Sigmoid colon (tissue), 4 donors: Measurements from ENCODE around the gene ZCCHC14.
"Not testable (repeated sequence)": the region's sequence is repeated elsewhere in the genome, so short reads cannot be mapped to it uniquely, and the experiment has no call there.

ENCODE experiments used
- CTCF ChIP-seq, 4 experiments: fragments of 450-650 bp in 3 of 4; fragments of 200-600 bp in 1 of 4; IDR thresholded peaks; one replicate each; pipeline ENCODE4 v1.5.1; 2016 to 2019; ENCODE audit warnings: antibody characterized with exemption in 4 of 4, mild to moderate bottlenecking in 3 of 4, moderate library complexity in 2 of 4
- POLR2A ChIP-seq, 2 donors: fragments of 450-650 bp; IDR thresholded peaks; one replicate each; pipeline ENCODE4 v1.6.1; 2016; ENCODE audit warnings: antibody characterized with exemption in 2 of 2, mild to moderate bottlenecking in 2 of 2, moderate library complexity in 2 of 2
- POLR2AphosphoS5 ChIP-seq, 4 donors: sonication (generic); formaldehyde crosslinking; IDR thresholded peaks; one replicate each; pipeline ENCODE4 v1.6.1; 2017; ENCODE audit warnings: antibody characterized with exemption in 4 of 4

DNA sequence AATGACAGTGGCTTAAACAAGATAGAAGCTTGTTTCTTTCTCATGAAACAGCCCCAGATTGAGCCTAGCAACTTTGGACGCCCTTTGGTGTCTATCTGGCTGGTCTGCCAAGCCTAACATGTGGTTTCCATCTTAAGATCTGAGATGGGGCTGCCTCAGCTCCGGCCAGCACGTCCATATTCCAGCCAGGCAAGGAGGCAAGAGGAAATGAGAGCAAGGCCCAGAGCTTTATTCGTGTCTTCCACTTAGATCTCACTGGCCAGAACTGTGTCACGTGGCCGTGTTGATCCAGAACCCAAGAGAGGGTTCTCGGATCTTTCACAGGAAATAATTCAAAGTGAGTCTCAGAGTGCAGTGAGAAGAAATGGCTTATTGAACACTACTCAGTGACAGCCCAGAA lies 28.9 kb upstream of the ZCCHC14 start:
- not testable (repeated sequence) for TF ChIP-seq CTCF, POLR2A (IDR thresholded peaks at IDR 0.05)
- TF ChIP-seq POLR2AphosphoS5 (IDR thresholded peaks at IDR 0.05): peak in 1 of 4 donors; percentile 42
